HG02970 (cell line): ENCODE results near the gene PDE3A.

Source experiments
- ATAC-seq: cut with Tn5 transposase; IDR thresholded peaks from one replicate; pipeline ENCODE4 v1.9.1; 2021; ENCODE audit warnings: mild to moderate bottlenecking, moderate library complexity, moderate number of reproducible peaks; ENCODE audit not compliant: unreplicated experiment, low FRiP score

PDE3A gene

DNA sequence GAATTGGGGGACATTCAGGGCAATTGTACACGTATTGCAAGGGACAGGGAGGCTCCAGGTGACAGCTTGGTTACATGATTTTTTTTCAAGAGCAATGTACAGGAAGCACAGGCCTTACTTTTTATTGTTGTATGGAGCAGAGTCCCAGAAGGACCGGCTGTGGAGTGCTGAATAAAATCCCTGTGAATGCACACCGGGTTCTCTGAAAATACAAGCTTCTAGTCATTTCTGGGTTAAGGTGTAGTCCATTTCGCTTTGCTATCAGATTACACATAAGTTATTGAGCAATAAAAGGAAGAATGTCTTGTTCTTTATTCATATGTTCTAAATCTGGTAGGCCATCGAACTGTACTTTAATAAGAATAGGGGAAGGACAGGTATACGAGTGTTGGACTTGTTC, 52.2 kb downstream of the PDE3A start:
- no peak for ATAC-seq

DNA sequence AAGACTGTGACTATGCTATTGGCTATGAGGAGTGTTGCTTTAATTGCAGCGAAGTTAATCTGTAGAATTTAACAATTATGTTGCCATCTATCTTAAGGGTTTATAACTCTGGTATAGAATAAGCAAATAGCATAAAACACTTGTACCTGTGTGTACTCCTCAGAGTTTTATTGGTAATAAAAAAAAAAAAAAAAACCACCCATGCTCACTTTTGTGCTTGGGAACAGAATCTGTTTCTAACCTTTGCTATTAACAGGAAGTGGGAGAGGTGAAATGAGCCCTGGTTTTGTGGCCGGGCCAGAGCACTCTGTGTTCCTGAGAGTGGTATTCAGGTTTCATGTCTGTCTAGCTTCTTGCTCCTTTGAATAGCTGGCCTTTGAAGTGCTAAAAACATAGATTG, 53.1 kb downstream of the PDE3A start:
- ATAC-seq = no peak

DNA sequence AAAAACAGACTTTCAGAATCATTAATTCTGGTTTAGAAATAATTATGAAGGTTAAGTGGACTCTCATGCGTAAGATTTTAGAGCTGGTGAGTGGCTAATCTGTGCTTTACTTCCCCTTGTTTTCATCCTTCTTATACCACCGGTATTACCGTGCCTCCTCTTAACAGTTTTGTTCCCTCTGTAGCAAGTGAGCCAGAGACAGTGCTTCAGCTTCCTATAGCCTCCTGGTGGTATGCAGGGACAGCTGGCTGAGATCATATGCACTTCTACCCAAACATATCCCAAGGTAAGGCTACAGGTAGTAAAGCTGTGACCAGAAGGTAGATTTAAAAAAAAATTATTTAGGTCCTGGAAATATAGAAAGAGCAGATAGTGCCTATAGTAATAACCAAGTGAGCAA, 55.2 kb downstream of the PDE3A start:
- ATAC-seq = no peak

DNA sequence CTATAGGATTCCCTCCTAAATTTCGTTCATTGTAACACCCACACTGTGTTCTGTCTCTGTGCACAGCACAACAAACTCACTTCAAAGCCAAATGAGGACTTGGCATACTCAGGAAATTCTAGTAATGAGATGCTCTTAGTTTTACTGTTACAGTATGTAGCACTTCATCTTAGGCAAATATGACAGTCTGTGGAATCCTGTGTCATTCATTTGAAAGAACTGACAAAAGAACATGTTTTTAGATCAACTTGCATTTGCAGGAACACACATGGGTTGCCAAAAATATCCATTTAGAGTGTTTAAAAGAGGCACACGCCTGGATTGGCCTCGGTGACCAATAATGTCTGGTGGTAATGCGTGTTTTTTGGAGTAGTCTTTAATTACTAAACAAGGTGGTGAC, 56.5 kb downstream of the PDE3A start:
- no peak for ATAC-seq

DNA sequence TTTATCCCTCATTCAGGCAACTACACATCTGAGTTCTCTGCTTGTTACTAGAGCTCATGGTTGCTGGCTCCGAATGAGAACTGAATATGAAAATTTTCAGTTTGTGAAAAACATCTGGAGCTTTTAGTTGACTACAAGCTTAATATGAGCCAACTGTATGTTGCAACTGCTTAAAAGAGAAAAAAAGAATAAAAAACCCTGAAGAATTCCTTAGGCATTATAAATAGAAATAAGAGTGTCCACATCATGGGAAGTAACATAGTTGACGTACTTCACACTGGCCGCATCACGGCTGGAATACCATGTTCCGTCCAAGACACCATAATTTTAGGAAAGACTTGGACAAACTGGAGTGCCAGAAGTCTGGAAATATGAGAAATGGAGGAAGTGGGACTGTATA, 57.9 kb downstream of the PDE3A start:
- ATAC-seq = no peak

DNA sequence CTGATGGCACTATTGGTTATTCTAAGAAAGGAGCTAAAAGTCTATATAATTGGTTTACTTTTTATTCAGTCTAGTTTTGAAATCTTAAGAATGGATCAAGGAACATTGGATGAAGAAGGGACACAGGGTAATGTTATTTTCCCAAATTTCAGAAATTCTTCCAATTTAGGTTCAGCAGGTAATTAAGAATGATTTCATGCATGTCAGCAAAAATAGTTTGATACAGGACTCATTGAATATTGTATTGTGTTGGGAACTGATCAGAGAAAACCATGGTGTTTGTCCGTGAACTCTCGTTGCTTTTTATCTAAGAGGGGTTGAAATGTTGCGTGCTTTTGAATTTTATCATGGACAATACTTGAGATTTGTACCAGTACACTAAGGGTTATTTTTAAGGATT, 58.6 kb downstream of the PDE3A start:
- ATAC-seq = no peak

DNA sequence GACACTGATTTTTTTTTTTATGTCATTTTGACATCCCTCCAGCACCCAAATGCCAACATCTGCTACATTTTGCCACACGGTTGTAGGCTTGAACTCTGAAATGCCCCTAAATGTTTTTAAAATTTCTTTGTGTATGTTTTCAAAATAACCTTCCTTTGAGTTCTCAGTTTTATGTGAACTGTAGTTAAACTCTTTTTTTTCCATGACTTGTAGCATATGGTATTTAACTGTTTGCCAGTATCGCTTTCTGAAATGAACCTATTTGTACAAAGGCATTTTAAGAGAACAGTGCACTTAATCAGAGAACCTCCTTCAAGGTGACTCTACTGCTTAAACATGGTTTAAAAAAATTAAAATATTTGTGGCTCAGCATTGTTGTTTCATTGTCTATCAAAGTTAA, 61.5 kb downstream of the PDE3A start:
- ATAC-seq = no peak

DNA sequence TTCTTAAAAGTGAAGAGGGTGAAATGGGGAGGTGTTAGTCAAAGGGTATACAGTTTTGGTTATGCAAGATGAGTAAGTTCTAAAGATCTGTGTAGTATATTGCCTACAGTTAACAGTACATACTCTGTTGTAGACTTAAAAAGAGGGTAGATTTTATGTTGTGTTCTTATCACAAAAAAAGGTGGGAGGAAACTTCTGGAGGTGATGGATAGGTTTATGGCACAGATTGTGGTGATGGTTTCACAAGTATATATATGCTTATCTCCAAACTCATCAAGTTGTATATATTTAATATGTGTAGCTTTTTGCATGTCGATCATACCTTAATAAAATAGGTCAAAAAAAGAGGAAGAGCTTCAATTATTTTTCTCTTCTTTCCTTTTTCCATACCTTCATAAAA, 64.0 kb downstream of the PDE3A start:
- ATAC-seq = no peak

DNA sequence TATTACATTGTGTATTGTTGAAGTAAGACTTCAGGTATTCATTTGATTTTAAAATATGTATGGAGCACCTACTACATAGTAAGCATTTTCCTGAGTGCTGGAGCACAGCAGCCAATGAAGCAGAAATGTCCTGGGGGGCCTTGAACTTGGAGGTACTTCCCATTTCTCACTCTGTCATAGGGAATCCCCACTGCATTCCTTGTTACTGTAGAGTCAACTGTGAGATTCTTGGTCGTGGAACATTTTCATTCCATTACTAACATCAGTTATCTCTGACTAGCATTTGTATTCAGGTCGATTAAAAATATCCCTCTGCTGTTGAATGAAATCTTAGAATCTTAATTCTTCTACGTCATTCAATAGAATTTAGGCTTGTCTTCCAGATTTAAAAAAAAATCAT, 66.7 kb downstream of the PDE3A start:
- ATAC-seq = no peak

DNA sequence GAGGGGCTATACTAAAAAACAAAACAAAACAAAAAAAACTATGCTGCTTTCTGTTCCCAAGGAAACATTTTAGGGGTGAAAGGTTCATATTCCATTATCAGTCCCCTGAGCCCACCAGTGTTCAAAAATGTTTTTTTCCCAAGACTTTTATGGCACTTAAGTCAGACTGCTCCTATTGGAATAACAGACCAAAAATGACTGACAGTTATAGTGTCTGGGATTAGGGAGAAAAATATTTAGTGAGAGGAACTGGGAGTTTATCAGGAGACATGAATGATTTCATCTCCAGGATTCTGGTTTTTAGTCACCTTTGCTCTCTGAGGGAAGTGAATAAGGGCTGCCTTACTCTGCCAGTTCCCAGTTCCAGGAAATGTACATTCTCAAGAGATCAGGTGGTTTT, 68.0 kb downstream of the PDE3A start:
- no peak for ATAC-seq

DNA sequence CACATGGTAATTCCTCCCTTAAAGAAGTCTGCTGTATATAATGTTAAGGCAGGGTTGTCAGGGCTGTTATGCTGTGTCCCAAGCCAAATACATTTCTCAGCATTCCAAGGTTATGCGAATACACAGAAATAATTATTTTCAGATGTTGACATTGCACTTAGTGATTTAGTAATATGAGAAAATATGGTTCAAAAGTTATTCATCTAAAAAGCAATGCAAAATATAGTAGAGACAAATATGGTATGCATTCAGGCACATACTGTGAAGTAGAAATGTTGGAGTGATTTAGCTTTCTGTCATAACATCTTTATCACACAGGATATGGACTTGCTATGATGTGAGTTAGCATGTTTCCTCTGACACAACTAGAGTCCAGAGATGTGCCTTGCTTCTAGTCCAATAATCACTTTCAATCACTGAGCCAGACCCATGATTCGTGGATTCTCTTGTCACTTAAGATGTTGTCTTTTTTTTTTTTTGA, 70.0 kb downstream of the PDE3A start:
- no peak for ATAC-seq

DNA sequence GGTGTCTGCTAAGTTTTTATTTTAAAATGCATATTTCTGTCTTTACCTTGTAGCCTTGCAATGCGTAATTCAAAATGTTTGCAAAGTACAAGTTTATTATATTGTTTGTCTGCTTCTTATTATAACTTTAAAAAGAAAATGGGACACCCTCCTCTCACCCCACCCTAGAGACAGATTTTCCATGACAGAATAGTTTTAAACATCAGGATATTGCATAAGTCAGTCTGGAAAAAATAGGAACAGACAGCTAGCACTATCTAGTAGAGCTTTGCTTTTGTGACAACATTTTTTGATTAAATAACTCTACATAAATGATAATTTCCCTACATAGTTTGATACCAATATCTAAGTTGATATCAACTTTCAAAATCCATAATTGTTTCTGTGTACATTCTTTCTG, 71.3 kb downstream of the PDE3A start:
- no peak for ATAC-seq

DNA sequence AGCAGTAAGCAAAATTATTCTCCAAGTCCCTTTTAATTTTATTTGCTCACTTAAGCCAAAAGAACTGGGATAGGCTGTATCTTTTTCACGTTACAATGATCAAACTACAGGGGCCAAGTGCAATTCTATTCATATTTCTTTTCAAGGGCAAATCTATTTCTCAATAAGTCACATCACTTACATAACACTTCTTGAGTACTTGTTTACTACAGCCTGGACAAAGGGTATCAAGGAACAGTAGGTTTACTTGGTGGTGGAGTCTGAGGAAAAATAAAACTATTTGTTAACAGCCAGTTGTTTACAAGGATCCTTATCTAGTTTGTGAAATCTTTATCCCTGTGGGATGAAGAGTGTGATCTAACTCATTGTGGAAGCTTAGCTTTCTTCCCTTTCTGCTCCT, 72.1 kb downstream of the PDE3A start:
- no peak for ATAC-seq

DNA sequence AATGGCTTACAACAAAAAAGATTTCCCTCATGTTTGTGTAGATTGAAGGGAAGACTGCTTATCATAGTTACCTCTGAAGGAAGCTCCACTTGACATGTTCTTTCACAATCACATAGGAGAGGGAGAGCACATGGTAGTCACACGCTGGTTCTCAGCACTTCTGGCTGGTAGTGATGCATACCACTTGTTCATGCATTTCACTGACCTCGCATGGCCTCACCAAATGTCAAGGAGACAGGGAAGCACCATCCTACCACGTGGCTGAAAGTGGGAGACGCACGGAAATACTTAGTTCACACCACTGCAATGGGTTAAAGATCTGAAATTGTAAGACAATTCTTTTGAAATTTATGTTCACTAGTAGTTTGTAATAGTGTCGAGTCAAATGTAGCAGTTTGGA, 74.0 kb downstream of the PDE3A start:
- ATAC-seq = no peak

DNA sequence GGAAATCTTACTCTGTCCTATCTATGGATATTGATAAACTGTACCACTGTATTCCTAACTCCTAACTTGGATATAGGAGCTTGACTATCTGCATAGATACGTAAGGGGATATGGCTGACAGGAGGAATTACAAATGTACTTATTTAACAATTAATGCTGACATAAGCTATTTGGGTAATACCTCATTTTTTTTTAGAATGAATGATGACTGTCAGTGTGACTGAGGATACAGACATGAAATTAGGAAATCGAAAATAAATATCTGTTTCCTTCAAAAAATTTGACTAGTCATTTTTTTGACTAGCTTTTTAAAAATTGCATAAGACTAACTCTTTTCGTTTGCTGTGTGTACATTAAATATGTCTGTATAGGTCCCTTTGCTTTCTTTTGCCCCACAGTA, 74.9 kb downstream of the PDE3A start:
- ATAC-seq = no peak

DNA sequence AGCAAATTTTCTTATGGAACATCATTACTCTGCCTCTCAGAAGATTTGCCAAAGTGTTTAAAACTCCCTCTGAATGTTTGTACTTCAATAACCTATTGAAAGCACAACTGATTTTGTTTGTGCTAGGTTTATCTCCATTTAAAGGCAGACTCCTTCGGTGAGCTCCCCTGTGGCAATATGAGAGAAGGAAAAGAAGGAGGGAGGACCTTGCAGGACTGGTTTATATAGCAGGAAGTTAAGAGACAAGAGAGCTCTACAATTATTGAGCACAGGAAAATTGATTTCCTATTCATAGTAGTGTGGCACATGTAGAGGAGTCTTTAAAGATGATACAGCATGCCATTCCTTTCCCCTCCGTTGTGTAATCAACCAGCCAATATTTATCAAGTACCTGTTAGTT, 75.5 kb downstream of the PDE3A start:
- no peak for ATAC-seq

DNA sequence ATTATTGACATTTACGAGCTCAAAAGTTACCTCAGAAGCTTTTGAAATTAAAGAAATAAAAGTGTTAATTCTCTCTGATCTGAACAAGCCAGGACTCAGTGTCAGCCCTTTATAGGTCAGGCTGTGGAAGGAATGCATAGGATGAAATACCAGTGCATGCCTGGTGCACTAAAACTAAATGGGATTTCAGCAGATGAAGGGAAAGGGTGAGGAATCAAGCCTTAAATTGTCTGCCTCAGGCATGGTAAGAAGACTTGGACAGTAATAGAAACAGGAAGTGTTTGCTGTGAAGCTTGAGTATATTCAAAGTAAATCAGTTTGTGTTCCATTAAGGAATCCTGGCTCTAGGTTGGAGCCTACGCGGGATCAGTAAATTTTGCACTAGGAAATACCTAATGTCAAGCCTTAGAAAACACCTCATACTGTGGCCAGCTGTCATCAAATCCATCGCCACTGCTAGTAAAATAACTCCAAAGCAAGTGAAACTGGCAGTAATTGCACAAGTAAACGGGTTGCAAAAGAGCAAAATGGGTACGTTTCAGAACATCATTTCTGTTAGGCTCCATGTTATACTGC, 76.3 kb downstream of the PDE3A start:
- ATAC-seq = no peak

DNA sequence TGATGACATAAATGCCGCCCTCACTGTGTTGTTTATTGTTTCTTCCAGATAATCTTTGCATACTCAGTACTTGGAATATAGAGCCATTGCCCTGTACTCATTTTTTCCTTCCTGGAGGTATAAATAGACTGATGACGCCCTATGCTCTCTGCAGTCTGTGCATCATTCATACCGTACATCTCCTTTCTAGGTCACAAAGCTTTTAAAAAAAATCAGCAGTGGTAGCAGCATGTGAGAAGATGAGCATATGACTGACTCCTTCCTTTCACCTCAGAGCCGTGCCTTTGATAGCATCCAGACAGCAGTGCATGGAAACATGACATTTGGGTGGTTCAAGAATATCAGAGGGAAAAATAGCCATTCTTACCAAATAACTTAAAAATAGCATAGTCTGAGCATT, 77.3 kb downstream of the PDE3A start:
- no peak for ATAC-seq

DNA sequence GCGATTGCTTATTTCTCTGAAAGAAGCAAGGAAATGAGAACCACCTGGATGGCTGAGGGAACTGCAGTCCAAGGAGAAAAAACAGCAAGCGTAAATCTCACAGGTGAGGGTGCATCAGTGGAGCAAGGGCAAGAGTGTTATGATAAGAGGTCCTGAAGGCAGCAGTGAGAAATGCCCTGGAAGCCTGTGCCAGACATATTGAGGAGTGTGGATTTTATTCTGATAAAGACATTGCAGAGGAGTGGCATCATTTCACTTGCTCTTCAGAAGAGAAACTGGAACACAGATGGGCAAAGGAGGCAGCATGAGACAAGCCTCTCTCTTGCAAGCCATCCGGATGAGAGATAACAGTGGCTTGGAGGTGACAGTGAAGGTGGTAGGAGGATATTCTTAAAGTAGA, 78.5 kb downstream of the PDE3A start:
- no peak for ATAC-seq

DNA sequence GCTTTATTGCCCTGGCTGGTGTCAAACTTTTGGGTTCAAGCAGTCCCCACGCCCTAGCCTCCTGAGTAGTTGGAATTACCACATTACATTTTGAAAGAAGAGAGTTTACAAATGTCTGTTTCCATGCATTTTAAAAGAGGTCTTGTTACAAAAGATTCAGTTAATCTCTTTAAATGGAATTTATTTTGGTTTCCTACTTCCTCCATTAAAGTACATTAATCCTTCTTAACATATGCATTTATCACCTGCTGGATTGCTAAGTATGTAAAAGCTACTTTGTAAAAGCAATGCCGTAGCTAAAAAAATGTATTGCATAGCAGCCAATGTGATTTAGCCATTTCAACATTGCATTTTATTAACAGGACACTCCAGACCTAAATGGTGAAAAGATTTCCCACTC, 80.4 kb downstream of the PDE3A start:
- no peak for ATAC-seq

DNA sequence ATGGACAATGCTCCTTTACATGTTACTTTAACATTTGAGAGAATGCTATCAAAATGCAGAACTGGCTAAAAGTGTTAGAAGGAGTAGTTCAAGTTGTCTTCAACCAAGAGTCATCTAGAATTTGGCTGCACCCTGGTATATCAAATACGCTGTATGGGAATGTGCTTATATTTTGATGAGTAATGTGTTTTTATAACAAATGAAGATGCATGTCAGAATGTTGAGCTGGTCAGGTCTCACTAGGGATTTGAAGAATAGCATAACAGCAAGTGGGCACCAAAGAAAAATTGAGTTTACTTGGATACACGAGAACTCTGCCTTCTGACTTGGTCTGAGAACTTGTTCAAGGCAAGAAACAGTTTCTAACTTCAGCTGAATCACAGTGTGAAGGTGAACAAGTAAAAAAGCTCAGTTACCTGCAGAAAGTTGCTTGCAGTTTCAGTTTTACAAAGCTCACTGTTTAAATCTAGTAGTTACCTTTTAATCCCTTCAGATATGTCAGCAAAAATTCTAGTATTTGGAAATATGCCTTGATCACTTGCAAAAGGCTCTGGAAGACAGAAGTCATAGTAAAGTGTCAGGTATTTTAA, 82.3 kb downstream of the PDE3A start:
- ATAC-seq = no peak

DNA sequence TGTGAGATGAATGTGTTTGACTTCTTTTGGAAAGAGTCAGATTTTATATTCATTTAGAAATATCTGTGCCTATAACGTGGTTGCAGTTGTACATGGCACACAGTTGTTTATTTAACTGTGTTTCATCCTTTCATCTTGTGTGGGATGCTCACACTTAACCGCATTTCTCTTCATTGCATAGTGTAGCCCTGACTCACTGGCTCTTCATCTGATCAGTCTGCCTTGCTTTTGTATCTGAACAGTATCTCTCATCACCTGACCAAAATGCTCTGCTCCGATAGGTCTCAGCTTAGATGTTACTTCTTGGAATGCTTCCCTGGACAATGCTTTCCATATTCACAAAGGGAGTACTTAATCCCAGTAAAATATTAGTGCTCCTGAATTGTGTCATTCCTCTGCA, 83.4 kb downstream of the PDE3A start:
- ATAC-seq = no peak

DNA sequence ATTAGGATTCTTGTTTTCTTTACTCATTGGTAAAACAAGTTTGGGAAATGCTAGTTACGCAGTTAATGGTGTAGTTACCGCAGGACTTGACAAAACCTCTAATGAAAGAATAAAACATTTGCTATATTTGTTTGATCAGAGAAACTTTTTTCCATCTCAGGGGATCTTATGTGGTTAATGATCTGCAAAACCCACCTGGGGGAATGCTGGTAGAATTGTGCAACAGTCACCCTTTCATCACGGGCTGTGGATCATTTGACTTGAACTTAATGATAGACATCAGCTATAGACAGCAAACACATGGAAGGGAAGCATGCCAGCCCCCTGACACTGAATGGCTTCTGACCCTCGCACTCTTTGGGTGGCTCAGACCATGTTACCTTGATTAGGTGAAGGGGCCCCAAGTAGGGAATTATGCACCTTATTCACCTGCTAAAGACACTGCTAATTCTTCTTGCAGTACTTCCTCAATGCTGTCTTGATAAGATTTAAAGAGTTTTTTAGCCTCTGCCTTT, 84.2 kb downstream of the PDE3A start:
- ATAC-seq = no peak
